C4-2B (cell line): ENCODE results near the gene SETD4.

Experiments used
- ZFX ChIP-seq: fragments of 450-650 bp; IDR thresholded peaks from 2 replicates; pipeline ENCODE4 v1.6.1; 2017
- TF ChIP-seq, protein P1 (sequence below): fragments of 450-650 bp; conservative IDR thresholded peaks from 2 replicates; pipeline ENCODE4 v1.5.1; 2017; ENCODE audit warnings: mild to moderate bottlenecking

DNA sequence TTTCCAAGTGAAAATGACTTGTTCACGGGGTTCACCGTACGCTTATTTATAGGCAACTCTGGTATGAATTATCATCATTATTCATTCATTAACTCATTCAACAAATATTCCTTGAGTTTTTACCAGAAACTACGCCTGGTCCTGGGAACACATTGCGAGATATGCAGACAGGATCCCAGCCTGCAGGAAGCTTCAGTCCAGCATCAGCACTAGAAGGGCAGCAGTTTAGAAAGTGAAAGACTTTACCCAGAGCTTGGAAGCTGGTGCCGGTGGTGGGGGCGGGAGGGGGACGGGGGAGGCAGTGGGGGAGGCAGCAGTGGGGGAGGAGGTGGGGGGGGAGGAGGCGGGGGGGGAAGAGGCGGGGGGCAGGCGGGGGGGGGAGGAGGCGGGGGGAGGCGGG is 55.9 kb downstream of the SETD4 start:
- TF ChIP-seq, protein P1, sequence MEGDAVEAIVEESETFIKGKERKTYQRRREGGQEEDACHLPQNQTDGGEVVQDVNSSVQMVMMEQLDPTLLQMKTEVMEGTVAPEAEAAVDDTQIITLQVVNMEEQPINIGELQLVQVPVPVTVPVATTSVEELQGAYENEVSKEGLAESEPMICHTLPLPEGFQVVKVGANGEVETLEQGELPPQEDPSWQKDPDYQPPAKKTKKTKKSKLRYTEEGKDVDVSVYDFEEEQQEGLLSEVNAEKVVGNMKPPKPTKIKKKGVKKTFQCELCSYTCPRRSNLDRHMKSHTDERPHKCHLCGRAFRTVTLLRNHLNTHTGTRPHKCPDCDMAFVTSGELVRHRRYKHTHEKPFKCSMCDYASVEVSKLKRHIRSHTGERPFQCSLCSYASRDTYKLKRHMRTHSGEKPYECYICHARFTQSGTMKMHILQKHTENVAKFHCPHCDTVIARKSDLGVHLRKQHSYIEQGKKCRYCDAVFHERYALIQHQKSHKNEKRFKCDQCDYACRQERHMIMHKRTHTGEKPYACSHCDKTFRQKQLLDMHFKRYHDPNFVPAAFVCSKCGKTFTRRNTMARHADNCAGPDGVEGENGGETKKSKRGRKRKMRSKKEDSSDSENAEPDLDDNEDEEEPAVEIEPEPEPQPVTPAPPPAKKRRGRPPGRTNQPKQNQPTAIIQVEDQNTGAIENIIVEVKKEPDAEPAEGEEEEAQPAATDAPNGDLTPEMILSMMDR = no peak
- TF ChIP-seq ZFX = no peak
